Skeletal muscle tissue (tissue), 4 donors: Measurements from ENCODE around the gene KCNJ4. TPM values are rescaled to one million over a fixed set of nuclear protein-coding genes. Genes with fewer than 3 reads are reported as not detected.
"Not testable (repeated sequence)": the region's sequence is repeated elsewhere in the genome, so short reads cannot be mapped to it uniquely, and the experiment has no call there.

Experiments
- H3K27ac ChIP-seq: one replicate; pipeline ENCODE4 v1.7.0; 2013; ENCODE audit warnings: mild to moderate bottlenecking, low read depth, low read length, inconsistent platforms
- H3K27me3 ChIP-seq, 3 donors: one replicate each; pipeline ENCODE4 v1.7.0; 2013; ENCODE audit warnings: low read length in 3 of 3; ENCODE audit not compliant: control insufficient read depth in 3 of 3, insufficient read depth in 3 of 3
- H3K36me3 ChIP-seq, 3 donors: one replicate each; pipeline ENCODE4 v1.7.0; 2013; ENCODE audit warnings: low read length in 3 of 3; ENCODE audit not compliant: control insufficient read depth in 3 of 3, insufficient read depth in 3 of 3
- H3K4me1 ChIP-seq, 3 donors: one replicate each; pipeline ENCODE4 v1.7.0; 2013; ENCODE audit warnings: low read length in 3 of 3, mild to moderate bottlenecking in 3 of 3; ENCODE audit not compliant: control insufficient read depth in 3 of 3, insufficient read depth in 3 of 3
- H3K4me3 ChIP-seq, 3 donors: one replicate each; pipeline ENCODE4 v1.7.0; 2013; ENCODE audit warnings: low read length in 3 of 3
- H3K9ac ChIP-seq, 3 donors: one replicate each; pipeline ENCODE4 v1.7.0; 2013; ENCODE audit warnings: low read length in 3 of 3, mild to moderate bottlenecking in 3 of 3, moderate library complexity in 2 of 3, low read depth in 1 of 3
- H3K9me3 ChIP-seq, 3 donors: one replicate each; pipeline ENCODE4 v1.7.0; 2013; ENCODE audit warnings: low read length in 3 of 3; ENCODE audit not compliant: control insufficient read depth in 3 of 3
- total RNA-seq: library from RNA; depleted of rRNA; stranded (reverse); fragments of >200 nt; gene quantifications from one replicate; pipeline ENCODE4 v1.2.3, GENCODE V29; 2014
- donor health status: Osteomylitis.

The KCNJ4 gene
- total RNA-seq, 1 donor from 2014 or later: not detected

DNA sequence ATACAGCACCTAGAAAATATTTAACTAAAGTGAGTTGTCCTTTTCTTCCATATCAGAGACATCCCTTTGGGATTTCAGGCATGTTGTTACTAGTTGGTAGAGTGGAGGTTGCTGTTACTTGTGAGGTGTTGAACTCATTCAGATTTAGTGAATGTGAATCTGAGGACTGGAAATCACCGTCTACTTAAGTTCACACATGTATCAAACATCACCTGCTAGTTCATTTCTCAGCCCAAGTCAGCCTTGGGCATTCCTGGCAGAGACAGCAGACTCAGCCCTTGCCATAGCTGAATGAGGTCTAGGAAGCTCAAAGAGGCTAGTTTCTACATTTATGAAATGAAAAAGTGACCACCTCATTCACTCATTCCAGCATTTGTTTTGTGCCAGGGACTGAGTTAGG, 22.6 kb upstream of the KCNJ4 start:
- H3K27me3 ChIP-seq: peaks cover 0 to 4% (median 0%) of the 10 kb centered on the region in 3 donors
- H3K4me1 ChIP-seq: no peaks in the 10 kb centered on the region
- H3K27ac ChIP-seq: no peak overlapping the region
- H3K9ac ChIP-seq: no peak overlapping the region
- no peak overlapping the region for H3K4me3 ChIP-seq
- no peaks in the 10 kb centered on the region for H3K9me3 ChIP-seq
- H3K36me3 ChIP-seq: peaks cover 4 to 27% (median 15%) of the 10 kb centered on the region in 3 donors

DNA sequence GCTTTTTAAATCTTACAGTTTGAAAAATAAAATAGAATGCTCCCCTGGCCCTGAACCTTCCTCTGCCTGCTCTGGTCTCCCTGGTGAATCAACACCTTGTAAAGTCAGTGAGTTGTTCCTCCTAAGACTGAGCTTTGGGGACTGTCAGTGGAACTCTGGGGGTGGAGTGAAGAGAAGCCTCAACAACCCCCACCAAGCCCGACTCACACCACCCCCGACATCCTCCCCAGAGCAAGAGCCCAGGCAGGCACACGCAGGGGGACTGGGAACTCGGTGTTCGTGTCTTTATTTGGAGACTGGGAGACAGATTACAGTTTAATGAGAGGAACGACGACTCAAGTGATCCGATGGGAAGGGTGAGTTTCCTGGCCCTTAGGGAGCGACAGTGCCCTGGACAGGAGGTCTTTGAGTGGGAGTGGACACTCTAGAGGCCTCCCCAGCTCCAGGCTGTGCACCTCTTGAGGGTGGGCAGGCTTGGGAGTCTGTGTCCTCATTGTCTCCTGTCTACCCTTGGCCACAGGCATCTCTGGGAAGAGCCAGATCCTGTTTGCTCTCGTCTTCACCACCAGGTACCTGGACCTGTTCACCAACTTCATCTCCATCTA, 19.1 kb upstream of the KCNJ4 start:
- Histone ChIP-seq H3K9ac (no peak overlapping the region), H3K4me1 (no peaks in the 10 kb centered on the region), H3K9me3 (no peaks in the 10 kb centered on the region), H3K27ac (no peak overlapping the region), H3K4me3 (no peak overlapping the region), H3K27me3 (peaks cover 0 to 6% (median 0%) of the 10 kb centered on the region in 3 donors), H3K36me3 (peaks cover 0 to under 1% (median 0%) of the 10 kb centered on the region in 3 donors)

DNA sequence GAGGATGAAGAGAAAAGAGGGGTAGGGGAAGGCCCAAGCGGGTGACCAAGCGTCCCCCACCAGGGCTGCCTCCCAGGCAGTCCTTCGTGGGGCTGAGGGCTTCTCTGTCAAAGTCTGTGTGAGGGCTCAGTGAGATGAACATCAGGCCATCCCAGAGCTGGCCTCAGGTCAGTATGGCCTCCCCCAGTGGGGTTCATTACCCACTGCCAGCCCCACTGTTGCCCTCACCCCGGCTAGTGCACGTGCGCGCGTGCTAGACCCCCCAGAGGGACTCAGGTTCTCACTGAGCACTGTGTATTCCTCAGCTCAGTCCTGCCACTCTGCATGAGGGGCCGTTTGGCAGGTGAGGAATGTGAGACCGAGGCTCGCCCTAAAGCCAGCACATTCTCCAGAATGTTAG, 16.2 kb upstream of the KCNJ4 start:
- Histone ChIP-seq H3K27ac (no peak overlapping the region), H3K4me1 (peaks cover 0 to 14% (median 13%) of the 10 kb centered on the region in 3 donors), H3K36me3 (no peaks in the 10 kb centered on the region), H3K4me3 (no peak overlapping the region), H3K9ac (no peak overlapping the region), H3K9me3 (no peaks in the 10 kb centered on the region), H3K27me3 (peaks cover 7 to 28% (median 19%) of the 10 kb centered on the region in 3 donors)

DNA sequence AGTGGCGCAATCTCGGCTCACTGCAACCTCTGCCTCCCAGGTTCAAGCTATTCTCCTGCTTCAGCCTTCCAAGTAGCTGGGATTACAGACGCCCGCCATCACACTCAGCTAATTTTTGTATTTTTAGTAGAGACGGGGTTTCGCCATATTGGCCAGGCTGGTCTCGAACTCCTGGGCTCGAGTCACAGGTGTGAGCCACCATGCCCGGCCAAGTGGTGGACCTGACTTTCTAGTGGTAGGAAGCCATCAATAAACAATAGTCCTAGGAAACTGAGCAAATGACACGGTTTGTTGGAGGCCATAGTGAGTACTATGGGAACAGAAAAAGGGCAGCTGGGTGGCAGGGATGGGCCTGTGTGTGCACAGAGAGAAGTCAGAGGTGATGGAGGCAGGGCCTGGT, 15.2 kb upstream of the KCNJ4 start:
- H3K27me3 ChIP-seq: peaks cover 13 to 39% (median 29%) of the 10 kb centered on the region in 3 donors
- H3K36me3 ChIP-seq, H3K9me3 ChIP-seq, H3K9ac ChIP-seq, H3K4me3 ChIP-seq, H3K27ac ChIP-seq: not testable (repeated sequence)
- peaks cover 0 to 14% (median 13%) of the 10 kb centered on the region in 3 donors for H3K4me1 ChIP-seq

DNA sequence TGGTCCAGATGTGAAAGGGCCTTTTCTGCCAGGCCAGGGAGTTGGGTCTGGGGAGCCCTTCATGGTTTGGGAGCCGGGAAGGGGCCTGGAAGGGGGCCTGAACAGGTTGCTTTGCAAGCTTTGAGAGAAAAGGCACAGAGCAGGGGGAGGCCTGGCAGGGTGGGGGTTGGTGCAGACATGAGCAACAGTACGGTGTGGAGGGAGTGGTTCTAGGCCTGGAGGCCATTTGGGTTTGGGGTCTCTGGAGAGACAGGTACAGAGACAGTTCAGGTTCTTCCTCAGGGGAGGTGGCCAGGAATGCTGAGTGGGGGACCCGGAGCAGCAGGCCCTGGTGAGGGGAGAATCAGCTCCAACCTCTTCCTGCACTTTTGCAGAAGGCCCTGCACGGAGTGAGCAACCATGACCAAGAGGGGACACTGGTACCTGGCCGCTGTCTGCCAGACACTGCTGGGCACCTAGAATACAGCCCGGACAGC, 14.3 kb upstream of the KCNJ4 start:
- no peaks in the 10 kb centered on the region for H3K36me3 ChIP-seq
- H3K9me3 ChIP-seq: no peaks in the 10 kb centered on the region
- no peak overlapping the region for H3K27ac ChIP-seq
- H3K9ac ChIP-seq: no peak overlapping the region
- H3K4me1 ChIP-seq: peaks cover 0 to 14% (median 13%) of the 10 kb centered on the region in 3 donors
- peaks cover 13 to 41% (median 31%) of the 10 kb centered on the region in 3 donors for H3K27me3 ChIP-seq
- H3K4me3 ChIP-seq: no peak overlapping the region

DNA sequence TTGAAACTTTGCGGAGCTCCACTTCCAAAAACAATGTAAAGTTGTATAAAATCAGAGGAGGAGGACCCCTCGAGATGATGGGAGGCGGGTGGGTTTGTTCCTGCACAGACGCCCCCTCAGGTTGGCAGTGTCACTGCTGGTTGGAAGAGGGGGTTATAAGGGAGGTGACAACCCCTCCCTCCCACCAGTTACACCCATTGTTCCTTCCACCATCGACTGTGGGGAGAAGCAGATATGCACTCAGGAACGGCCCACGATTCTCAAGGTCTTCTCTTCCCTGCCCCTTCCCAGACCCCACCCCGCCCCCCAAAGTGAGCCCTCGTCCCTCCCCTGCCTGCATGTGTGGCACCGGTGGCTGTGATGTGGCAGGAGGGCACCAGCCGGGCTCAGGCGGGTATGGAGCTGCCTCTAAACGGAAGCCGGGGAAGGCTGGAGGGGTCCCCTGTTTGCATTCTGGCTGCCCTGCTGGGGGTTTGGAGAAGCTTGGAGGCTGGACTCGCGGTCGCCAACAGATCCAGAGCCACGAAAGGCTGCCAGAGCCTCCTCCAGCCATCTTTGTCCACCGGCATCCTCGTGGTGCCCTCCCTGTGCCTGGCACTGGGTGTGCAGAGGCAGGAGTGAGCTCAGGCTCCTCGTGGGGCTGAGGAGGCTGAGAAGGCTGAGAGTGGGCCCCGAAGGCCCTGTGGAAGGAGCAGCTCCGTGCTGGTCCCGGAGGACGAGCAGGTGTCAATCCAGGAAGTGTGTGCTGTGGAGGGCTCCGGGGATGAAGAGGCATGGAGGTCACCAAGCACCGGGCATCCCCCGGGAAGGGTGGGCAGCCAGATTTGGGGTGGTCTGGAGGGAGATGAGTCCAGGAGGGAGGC, 13.7 kb upstream of the KCNJ4 start:
- Histone ChIP-seq H3K27me3 (peaks cover 17 to 43% (median 37%) of the 10 kb centered on the region in 3 donors), H3K36me3 (no peaks in the 10 kb centered on the region), H3K4me1 (peaks cover 0 to 14% (median 13%) of the 10 kb centered on the region in 3 donors), H3K27ac (no peak overlapping the region), H3K4me3 (peak overlapping the region; percentile 65 to 72 (median 67)), H3K9me3 (no peaks in the 10 kb centered on the region), H3K9ac (peak overlapping the region; percentile 63 to 75 (median 72))

DNA sequence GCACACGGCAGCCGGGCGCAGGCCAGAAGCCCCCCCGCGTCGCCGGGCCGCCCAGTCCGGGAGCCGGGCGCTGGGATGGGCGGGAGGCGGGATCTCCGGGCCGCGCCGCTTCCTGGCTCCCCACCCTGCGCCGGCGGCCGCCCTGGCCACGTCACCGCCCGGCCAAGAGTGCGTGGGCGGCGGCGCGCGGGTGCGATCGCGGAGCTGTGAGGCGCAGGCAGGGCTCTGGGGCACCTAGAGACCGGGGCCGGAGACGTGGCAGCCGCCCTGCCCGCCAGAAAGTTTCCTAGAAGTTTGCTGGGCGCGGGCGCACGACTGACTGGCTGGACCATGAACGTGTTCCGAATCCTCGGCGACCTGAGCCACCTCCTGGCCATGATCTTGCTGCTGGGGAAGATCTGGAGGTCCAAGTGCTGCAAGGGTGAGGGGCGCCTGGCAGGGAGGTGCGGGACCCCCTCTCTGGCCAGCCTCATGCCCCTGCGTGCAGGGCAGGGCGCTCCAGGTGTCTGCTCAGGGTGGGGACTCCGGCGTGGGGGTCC, 13.0 kb upstream of the KCNJ4 start, which contains the start of gene KDELR3:
TSS of gene KDELR3 (plus strand) at position 193 of the 539 bp plus-strand sequence. CDS start at position 331, 138 bp downstream.
- H3K36me3 ChIP-seq: no peaks in the 10 kb centered on the region
- peak within 1 kb of the TSS; percentile 65 to 72 (median 67) for H3K4me3 ChIP-seq
- H3K27me3 ChIP-seq: peaks cover 22 to 46% (median 40%) of the 10 kb centered on the region in 3 donors
- H3K27ac ChIP-seq: no peak within 1 kb of the TSS
- peak within 1 kb of the TSS; percentile 63 to 75 (median 72) for H3K9ac ChIP-seq
- peaks cover 0 to 14% (median 13%) of the 10 kb centered on the region in 3 donors for H3K4me1 ChIP-seq
- H3K9me3 ChIP-seq: no peaks in the 10 kb centered on the region

DNA sequence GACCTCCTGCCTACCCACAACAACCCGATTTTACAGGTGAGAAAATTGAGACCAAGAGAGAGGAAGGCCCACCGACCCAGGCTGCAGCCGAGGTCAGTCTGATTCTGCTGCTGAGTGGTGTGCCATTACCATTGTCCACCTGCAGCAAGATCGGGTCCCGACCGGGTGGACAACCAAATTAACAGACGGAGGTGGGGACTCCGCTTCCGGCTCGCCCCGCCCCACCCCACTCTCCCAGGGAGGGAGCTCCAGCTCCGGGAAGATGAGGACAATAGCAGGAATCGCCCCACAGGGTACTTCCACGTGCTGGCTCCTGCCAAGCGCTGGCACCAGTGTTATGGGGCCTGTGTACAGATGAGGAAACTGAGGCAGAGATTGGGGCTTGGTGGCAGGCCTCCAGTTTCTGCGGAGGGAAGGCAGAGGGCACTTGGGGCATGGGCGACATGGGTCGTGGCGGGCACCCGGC, 12.5 kb upstream of the KCNJ4 start:
- H3K27me3 ChIP-seq: peaks cover 23 to 49% (median 41%) of the 10 kb centered on the region in 3 donors
- H3K36me3 ChIP-seq: no peaks in the 10 kb centered on the region
- H3K27ac ChIP-seq: no peak overlapping the region
- H3K4me3 ChIP-seq: peak overlapping the region; percentile 63 to 65 (median 65)
- no peaks in the 10 kb centered on the region for H3K9me3 ChIP-seq
- H3K9ac ChIP-seq: peak overlapping the region; percentile 40 to 75 (median 61)
- H3K4me1 ChIP-seq: peaks cover 0 to 14% (median 13%) of the 10 kb centered on the region in 3 donors

DNA sequence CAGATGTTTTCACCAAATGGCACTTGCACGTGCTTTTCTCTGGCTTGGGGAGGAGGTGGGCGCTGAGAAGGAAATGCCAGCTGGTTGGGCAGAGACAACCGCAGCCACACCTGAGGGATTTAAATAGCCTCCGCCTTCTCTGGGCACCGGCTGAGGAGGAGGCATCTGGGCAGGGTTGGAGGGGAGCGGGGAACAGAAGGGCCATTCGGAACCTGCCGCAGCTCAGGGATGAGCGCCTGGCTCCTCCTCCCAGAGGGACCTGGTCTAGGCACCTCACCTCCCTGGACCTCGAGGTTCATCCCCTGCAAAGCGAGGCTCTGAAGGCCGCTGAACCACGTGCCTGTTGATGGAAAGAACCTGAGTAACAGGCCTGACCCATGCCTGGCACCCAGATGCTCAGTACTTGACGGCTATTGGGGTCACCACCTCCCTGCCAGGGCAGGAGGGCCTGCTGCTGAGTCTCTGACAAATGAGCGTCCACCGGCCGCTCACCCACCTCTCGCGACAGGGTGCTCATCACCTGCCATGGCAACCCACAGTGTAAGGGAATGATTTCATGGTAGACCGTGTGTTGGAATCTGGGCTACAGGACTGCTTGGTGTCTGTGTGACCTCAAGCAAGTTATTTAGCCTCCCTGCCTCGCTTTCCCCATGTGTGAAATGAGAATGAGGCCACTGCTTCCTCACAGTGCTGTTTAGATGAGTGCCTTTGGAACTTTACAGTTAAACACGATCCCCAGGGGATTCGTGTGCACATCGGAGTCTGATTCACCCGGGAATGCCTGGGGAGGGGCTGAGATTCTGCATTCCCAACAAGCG, 10.9 kb upstream of the KCNJ4 start:
- Histone ChIP-seq H3K9me3 (no peaks in the 10 kb centered on the region), H3K4me3 (no peak overlapping the region), H3K27me3 (peaks cover 30 to 63% (median 57%) of the 10 kb centered on the region in 3 donors), H3K9ac (no peak overlapping the region), H3K27ac (no peak overlapping the region), H3K36me3 (no peaks in the 10 kb centered on the region), H3K4me1 (peaks cover 4 to 23% (median 23%) of the 10 kb centered on the region in 3 donors)
